ENCODE data around the gene DHX16. TPM values are rescaled to one million over a fixed set of nuclear protein-coding genes. Genes with fewer than 3 reads are reported as not detected.
A peak's percentile ranks its signal among the peaks of the same experiment; 100 is the strongest.

The DHX16 gene
- total and polyA plus RNA-seq, 2 of the 8 experiments (the other 6 are each of a cell fraction or from before 2014, with no cell fraction given), result 27.4 to 44.4 TPM

DNA sequence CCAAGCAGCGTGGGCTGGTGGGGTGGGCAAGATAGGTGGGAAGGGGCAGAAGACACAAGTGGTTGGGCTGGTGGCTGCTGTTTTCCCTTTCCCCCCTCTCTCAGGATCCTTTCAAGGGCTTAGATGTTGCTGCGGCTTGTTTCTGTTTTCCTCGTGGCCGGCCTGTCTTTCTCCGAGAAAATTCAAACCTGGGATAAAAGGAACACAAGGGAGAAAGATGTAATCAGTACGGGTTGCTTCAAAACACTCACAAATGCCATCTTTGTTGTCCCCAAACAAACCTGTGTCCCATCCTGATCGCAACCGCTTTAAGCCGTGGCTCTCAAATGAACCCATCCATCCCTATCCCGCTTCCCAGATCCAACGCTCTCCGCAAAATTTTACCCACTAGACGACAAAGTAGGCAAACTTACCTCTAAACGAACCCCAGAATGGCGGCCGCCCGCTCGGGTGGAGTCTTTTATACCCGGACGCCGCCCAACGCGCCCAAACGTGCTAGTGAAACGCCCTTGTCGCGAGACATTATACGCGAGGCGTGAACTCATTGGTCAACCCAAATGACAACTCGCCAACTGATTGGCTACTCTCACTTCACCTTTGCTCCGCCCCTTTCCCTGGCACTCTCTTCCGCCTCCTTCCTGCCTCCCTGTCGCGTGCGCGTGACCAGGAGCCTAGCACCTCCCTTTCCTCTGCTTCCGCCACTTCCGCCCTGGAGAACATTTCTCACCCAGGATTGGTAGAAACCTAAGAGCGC is 55.8 kb downstream of the DHX16 start, which contains the start of gene PPP1R10 (continued):
- TF ChIP-seq CREB1 (IDR thresholded peaks at IDR 0.05), result peak; percentile 96
- TF ChIP-seq JUND (IDR thresholded peaks at IDR 0.05; ENCODE audit: low read length), result peak; percentile 36; the same call in 1 of the 2 replicates
- no peak for TF ChIP-seq SIX5 (IDR thresholded peaks at IDR 0.05; ENCODE audit: low read depth, low read length)
- TF ChIP-seq TCF12 (IDR thresholded peaks at IDR 0.05; ENCODE audit: low read depth, low read length), result 0 out of 2 replicates have a peak, but pooled peaks have one; percentile 20
- TF ChIP-seq POLR2A (IDR thresholded peaks at IDR 0.05; ENCODE audit: control extremely low read depth in 1 of 2, low read depth in 2 of 2, low read length in 2 of 2), result peak; percentile 98 to 100
- TF ChIP-seq, protein P1, sequence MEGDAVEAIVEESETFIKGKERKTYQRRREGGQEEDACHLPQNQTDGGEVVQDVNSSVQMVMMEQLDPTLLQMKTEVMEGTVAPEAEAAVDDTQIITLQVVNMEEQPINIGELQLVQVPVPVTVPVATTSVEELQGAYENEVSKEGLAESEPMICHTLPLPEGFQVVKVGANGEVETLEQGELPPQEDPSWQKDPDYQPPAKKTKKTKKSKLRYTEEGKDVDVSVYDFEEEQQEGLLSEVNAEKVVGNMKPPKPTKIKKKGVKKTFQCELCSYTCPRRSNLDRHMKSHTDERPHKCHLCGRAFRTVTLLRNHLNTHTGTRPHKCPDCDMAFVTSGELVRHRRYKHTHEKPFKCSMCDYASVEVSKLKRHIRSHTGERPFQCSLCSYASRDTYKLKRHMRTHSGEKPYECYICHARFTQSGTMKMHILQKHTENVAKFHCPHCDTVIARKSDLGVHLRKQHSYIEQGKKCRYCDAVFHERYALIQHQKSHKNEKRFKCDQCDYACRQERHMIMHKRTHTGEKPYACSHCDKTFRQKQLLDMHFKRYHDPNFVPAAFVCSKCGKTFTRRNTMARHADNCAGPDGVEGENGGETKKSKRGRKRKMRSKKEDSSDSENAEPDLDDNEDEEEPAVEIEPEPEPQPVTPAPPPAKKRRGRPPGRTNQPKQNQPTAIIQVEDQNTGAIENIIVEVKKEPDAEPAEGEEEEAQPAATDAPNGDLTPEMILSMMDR (IDR thresholded peaks at IDR 0.05; ENCODE audit: control extremely low read depth in 1 of 3, insufficient read depth in 1 of 3, low read depth in 1 of 3, low read length in 3 of 3), result no peak
- TF ChIP-seq, protein P2, sequence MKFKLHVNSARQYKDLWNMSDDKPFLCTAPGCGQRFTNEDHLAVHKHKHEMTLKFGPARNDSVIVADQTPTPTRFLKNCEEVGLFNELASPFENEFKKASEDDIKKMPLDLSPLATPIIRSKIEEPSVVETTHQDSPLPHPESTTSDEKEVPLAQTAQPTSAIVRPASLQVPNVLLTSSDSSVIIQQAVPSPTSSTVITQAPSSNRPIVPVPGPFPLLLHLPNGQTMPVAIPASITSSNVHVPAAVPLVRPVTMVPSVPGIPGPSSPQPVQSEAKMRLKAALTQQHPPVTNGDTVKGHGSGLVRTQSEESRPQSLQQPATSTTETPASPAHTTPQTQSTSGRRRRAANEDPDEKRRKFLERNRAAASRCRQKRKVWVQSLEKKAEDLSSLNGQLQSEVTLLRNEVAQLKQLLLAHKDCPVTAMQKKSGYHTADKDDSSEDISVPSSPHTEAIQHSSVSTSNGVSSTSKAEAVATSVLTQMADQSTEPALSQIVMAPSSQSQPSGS (IDR thresholded peaks at IDR 0.05; ENCODE audit: low read length), result peak; percentile 92
- peak; percentile 86 for TF ChIP-seq BRCA1 (IDR thresholded peaks at IDR 0.05; ENCODE audit: low read depth, low read length)
- TF ChIP-seq TAF7 (optimal IDR thresholded peaks at IDR 0.05; ENCODE audit: borderline replicate concordance, low read depth, low read length), result peak; percentile 99
- no peak for TF ChIP-seq KDM1A (IDR thresholded peaks at IDR 0.05; ENCODE audit: borderline replicate concordance, low read length)
- no peak for TF ChIP-seq HDAC6 (IDR thresholded peaks at IDR 0.05; ENCODE audit: low read depth, low read length)
- TF ChIP-seq, protein P3, sequence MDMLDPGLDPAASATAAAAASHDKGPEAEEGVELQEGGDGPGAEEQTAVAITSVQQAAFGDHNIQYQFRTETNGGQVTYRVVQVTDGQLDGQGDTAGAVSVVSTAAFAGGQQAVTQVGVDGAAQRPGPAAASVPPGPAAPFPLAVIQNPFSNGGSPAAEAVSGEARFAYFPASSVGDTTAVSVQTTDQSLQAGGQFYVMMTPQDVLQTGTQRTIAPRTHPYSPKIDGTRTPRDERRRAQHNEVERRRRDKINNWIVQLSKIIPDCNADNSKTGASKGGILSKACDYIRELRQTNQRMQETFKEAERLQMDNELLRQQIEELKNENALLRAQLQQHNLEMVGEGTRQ (IDR thresholded peaks at IDR 0.05; ENCODE audit: low read length), result no peak; the same call in none of the 2 replicates
- TF ChIP-seq SP4 (IDR thresholded peaks at IDR 0.05; ENCODE audit: low read length), result peak; percentile 26; the same call in 1 of the 2 replicates
- peak; percentile 93 for TF ChIP-seq SP1 (IDR thresholded peaks at IDR 0.05; ENCODE audit: low read depth, low read length)
- TF ChIP-seq SIN3A (conservative IDR thresholded peaks at IDR 0.05 in 1 of 2, IDR thresholded peaks at IDR 0.05 in 1 of 2; ENCODE audit: low read depth in 1 of 2, low read length in 2 of 2), result peak; percentile 16 to 71; a peak in 1 of 4 replicates
- TF ChIP-seq BACH1 (IDR thresholded peaks at IDR 0.05; ENCODE audit: low read length), result no peak
- peak; percentile 55; the same call in 1 of the 2 replicates for TF ChIP-seq GABPA (IDR thresholded peaks at IDR 0.05; ENCODE audit: borderline replicate concordance, insufficient read depth, low read length)

Measured in H1 (cell line).